NCI-H524 (cell line): ENCODE measurements around the gene XPA.
"Not testable (repeated sequence)": the region's sequence is repeated elsewhere in the genome, so short reads cannot be mapped to it uniquely, and the experiment has no call there.

Experiments used
- DNase-seq, 2 experiments: peaks; one replicate each; lab custom pipeline; 2025; lab: John Stamatoyannopoulos, UW

The XPA gene

GRCh38 chr9:97696803-97697601 is at the start of gene XPA:
XPA (minus strand) TSS chr9:97697340; CDS start chr9:97697292, 48 bp downstream.
- DNase-seq = peak; percentile 92 to 97

GRCh38 chr9:97744710-97745708 is 47.9 kb upstream of the XPA start:
- peak in 1 of 2 experiments; percentile 34 for DNase-seq

- not testable (repeated sequence) for DNase-seq
Measured at GRCh38 chr9:97744025-97744424, 46.9 kb upstream of the XPA start.

GRCh38 chr9:97742545-97742944 is 45.4 kb upstream of the XPA start:
- DNase-seq = no peak

- DNase-seq = no peak
Measured at GRCh38 chr9:97741947-97742346, 44.8 kb upstream of the XPA start.

- peak; percentile 48 to 82 for DNase-seq
Measured at GRCh38 chr9:97740848-97741821, 44.0 kb upstream of the XPA start.

GRCh38 chr9:97737429-97737828 is 40.3 kb upstream of the XPA start:
- DNase-seq = peak; percentile 62 to 87

- DNase-seq = no peak
Measured at GRCh38 chr9:97735070-97735600, 38.0 kb upstream of the XPA start.

- DNase-seq = no peak
Measured at GRCh38 chr9:97726716-97727115, 29.6 kb upstream of the XPA start.

- no peak for DNase-seq
Measured at GRCh38 chr9:97723819-97724218, 26.7 kb upstream of the XPA start.

- DNase-seq = no peak
Measured at GRCh38 chr9:97722331-97722730, 25.2 kb upstream of the XPA start.

- no peak for DNase-seq
Measured at GRCh38 chr9:97721396-97721795, 24.3 kb upstream of the XPA start.

GRCh38 chr9:97717866-97718265 is 20.7 kb upstream of the XPA start:
- no peak for DNase-seq

GRCh38 chr9:97714435-97714834 is 17.3 kb upstream of the XPA start:
- no peak for DNase-seq

GRCh38 chr9:97711223-97711626 is 14.1 kb upstream of the XPA start:
- DNase-seq = no peak

GRCh38 chr9:97710356-97711222 is 13.4 kb upstream of the XPA start:
- DNase-seq = peak; percentile 28 to 76

- DNase-seq = no peak
Measured at GRCh38 chr9:97706246-97706645, 9.1 kb upstream of the XPA start.

GRCh38 chr9:97705354-97705950 is 8.3 kb upstream of the XPA start:
- DNase-seq = no peak

GRCh38 chr9:97704851-97705250 is 7.7 kb upstream of the XPA start:
- no peak for DNase-seq

GRCh38 chr9:97704345-97704677 is 7.2 kb upstream of the XPA start:
- no peak for DNase-seq
